C4-2B (cell line): ENCODE data around the gene EPC1.

Experiments
- H3K27ac ChIP-seq: fragments of 450-650 bp; 2 replicates; pipeline ENCODE4 v1.5.1; 2017
- ZFX ChIP-seq: fragments of 450-650 bp; IDR thresholded peaks from 2 replicates; pipeline ENCODE4 v1.6.1; 2017
- TF ChIP-seq, protein P1 (sequence below): fragments of 450-650 bp; conservative IDR thresholded peaks from 2 replicates; pipeline ENCODE4 v1.5.1; 2017; ENCODE audit warnings: mild to moderate bottlenecking

EPC1 gene

DNA sequence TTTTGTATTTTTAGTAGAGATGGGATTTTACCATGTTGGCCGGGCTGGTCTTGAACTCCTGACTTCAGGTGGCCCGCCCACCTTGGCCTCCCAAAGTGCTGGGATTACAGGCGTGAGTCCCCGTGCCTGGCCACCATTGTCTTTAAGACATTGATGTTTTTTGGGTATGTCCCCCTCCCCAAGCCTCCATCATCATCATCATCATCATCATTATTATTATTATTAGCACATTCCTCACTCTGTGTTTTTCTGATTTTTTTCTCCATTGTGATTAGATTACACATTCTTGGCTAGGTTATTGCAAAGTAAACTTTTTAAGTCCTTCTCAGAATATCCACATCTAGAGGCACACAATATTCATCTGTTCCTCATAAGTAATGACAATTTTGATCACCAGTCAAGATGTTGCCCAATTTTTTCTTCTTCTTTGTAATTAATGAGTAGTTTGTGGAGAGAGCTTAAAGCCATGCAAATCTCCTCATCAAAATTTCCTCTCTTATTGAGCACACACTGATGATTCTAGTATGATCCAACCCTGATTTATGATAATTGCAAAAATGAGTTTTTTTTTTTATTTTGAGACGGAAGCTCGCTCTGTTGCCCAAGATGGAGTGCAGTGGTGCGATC, 47.5 kb downstream of the EPC1 start:
- TF ChIP-seq, protein P1, sequence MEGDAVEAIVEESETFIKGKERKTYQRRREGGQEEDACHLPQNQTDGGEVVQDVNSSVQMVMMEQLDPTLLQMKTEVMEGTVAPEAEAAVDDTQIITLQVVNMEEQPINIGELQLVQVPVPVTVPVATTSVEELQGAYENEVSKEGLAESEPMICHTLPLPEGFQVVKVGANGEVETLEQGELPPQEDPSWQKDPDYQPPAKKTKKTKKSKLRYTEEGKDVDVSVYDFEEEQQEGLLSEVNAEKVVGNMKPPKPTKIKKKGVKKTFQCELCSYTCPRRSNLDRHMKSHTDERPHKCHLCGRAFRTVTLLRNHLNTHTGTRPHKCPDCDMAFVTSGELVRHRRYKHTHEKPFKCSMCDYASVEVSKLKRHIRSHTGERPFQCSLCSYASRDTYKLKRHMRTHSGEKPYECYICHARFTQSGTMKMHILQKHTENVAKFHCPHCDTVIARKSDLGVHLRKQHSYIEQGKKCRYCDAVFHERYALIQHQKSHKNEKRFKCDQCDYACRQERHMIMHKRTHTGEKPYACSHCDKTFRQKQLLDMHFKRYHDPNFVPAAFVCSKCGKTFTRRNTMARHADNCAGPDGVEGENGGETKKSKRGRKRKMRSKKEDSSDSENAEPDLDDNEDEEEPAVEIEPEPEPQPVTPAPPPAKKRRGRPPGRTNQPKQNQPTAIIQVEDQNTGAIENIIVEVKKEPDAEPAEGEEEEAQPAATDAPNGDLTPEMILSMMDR, result no peak
- TF ChIP-seq ZFX, result no peak
- H3K27ac ChIP-seq, result no peak overlapping the region

DNA sequence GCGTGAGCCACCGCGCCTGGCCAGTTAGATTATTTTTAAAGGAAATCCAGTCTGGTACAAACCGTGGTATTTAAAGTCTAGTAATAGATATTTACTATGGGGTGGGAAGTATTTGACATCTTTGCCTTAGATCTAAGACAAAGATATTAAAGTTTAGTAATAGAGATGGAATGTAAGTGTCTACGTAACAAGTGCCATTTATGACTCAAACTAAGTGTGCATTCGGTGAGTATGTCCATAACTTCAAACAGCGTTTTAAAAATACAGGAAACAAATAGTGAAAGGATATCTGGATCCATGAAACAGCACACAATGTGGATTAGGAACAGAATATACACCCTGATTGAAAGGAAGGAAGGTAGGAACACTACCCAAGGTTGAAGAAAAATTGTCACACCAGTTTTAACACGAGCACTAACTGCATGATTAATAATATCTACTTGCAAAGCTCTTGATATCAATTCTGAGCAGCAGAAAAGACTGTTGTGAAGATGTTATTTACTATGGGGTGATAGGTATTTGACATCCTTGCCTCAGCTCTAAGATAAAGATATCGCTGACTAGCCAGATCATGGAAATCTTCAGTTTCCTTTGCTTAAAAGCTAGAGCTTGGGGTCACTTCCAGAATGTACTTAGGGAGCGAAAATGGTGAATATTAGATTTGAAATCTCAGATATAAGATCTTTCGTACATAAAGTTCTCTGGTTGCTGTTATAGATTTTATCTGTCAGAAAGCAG, 48.7 kb downstream of the EPC1 start:
- TF ChIP-seq, protein P1, result no peak

DNA sequence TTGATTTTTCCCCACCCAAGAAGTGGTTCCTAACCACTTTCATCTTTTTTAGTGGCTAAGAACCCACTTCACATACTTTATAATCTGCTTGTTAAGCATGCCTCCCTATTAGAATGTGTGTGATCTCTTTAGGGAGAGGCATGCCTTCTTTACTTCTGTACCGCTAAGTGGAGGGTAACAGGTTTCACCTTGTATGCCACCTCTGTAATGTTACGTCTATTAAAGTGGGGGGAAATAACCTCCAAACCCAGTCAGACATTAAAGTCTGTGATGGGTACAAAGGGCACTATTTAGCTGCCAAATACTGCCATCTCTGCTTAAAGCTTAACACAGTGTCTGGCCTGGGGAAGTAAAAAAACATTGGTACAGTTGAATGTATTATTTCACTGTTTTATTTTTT, 51.9 kb downstream of the EPC1 start:
- H3K27ac ChIP-seq, result no peak overlapping the region
- TF ChIP-seq, protein P1, result no peak
- no peak for TF ChIP-seq ZFX

More for the DNA sequence above, 48.7 kb downstream of the EPC1 start:
- no peak overlapping the region for H3K27ac ChIP-seq

DNA sequence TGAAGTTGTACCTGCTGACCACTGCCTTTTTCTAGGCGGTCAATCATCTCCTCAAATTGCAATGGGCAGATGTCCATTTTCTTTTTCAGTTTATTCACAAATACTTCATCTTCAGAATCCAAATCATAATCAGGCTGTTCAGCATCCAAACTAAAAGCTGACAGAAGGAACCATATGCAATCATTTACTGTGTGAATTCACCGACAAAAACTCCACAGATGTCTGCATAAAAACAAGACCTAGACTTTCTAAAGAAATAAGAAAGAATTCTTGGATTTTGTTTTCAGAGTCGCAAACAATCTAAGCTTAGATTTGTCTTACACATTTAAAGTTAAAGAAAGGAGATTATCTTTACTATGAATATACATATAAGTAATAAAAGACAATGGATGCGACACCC, 53.4 kb downstream of the EPC1 start:
- H3K27ac ChIP-seq, result no peak overlapping the region
- TF ChIP-seq, protein P1, result no peak
- TF ChIP-seq ZFX, result no peak

DNA sequence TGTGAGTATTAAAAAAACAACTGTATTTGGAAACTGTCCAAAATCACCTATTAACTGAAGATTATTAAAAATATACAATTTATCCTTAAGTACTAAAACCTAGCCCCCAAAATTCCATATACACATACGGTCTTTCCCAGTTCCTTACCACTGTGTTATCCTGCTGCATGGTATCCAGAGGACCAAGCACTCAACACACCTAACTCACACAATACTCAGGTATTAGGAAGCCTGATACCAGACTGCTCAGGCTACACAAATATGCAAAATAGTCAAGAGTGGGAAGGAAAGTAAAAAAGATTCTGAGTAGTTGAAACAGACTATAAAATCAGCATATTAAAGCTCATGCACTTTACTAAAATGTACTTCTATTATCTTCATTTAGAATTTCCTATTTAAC, 67.2 kb downstream of the EPC1 start:
- no peak overlapping the region for H3K27ac ChIP-seq
- TF ChIP-seq ZFX, result no peak

DNA sequence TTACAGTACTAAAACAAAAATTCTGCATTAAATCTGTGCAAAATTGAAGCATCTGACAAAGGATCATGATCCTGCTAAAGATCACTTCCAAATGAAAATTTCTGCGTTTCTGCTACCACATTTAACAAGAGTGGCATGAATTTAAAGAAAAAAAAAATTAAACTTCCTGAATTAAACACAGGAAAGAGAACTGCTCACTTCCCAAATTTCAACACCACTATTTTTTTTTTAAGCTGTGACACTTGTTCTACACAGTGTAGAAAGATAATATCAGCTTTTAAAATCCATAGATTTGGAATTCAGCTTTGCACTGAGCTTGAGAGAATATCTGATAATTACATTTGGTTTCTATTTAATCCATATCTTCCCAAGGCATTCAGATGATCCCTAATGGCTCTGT, 73.6 kb downstream of the EPC1 start:
- TF ChIP-seq, protein P1, result no peak
- TF ChIP-seq ZFX, result no peak

DNA sequence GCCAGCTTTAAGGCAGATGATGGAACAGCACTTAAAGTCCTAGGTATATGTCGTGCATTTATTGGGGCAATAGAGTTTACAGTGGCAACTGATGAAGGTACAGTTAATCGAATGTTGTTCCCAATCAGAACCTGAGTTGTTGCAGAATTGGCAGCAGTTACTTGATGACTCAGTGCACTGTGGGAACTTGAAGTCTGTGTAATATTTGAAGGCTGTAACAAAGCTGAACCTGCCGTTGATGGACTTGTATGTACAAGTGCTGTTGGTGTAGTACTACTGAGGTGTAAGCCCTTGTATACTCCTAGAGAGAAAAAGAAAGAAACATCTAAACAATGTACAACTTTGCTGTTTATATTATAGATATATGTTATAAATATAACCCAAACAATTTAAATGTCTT, 75.3 kb downstream of the EPC1 start:
- TF ChIP-seq, protein P1, result no peak
- no peak for TF ChIP-seq ZFX
- H3K27ac ChIP-seq, result no peak overlapping the region

More for the DNA sequence above, 73.6 kb downstream of the EPC1 start:
- no peak overlapping the region for H3K27ac ChIP-seq
